Endothelial cell (in vitro differentiated cells): ENCODE data around the gene ACKR2. TPM values are rescaled to one million over a fixed set of nuclear protein-coding genes. Genes with fewer than 3 reads are reported as not detected.

Experiments used
- DNase-seq: peaks from one replicate; pipeline ENCODE4 v3.0.0; 2021; ENCODE audit warnings: low spot score
- H3K27ac Mint-ChIP-seq: one replicate; pipeline ENCODE4 v1.8.0; 2021; ENCODE audit warnings: mixed read lengths, inconsistent platforms; ENCODE audit not compliant: unreplicated experiment
- H3K27me3 Mint-ChIP-seq: one replicate; pipeline ENCODE4 v1.8.0; 2021; ENCODE audit warnings: mild to moderate bottlenecking, moderate library complexity, mixed read lengths, inconsistent platforms; ENCODE audit not compliant: unreplicated experiment
- H3K36me3 Mint-ChIP-seq: one replicate; pipeline ENCODE4 v1.8.0; 2021; ENCODE audit warnings: mild to moderate bottlenecking, low read depth, mixed read lengths, inconsistent platforms; ENCODE audit not compliant: unreplicated experiment
- H3K4me1 Mint-ChIP-seq: one replicate; pipeline ENCODE4 v1.8.0; 2021; ENCODE audit warnings: mild to moderate bottlenecking, mixed read lengths, inconsistent platforms; ENCODE audit not compliant: unreplicated experiment
- H3K4me3 Mint-ChIP-seq: one replicate; pipeline ENCODE4 v1.8.0; 2021; ENCODE audit warnings: mild to moderate bottlenecking, mixed read lengths, inconsistent platforms; ENCODE audit not compliant: unreplicated experiment
- H3K9me3 Mint-ChIP-seq: one replicate; pipeline ENCODE4 v1.8.0; 2021; ENCODE audit warnings: mixed read lengths, inconsistent platforms; ENCODE audit not compliant: unreplicated experiment
- CTCF ChIP-seq: fragments of 200-600 bp; sonication (generic); IDR thresholded peaks from one replicate; pipeline ENCODE4 v1.5.0; 2021; ENCODE audit warnings: antibody characterized with exemption; ENCODE audit not compliant: unreplicated experiment
- total RNA-seq: library from RNA; stranded (reverse); fragmentation: NEBNext Ultra II Directional; extraction: Animal tissue kit (Norgen Biotek cat#: 25700); gene quantifications from one replicate; pipeline ENCODE4 v1.2.1, GENCODE V29; 2021; ENCODE audit not compliant: unreplicated experiment

Gene ACKR2
- total RNA-seq, 1 donor from 2014 or later: 3.8 TPM

- DNase-seq: no peak
- Mint-ChIP-seq H3K27me3 (peaks cover 7% of the 10 kb centered on the region), H3K27ac (no peak overlapping the region), H3K36me3 (peaks cover 11% of the 10 kb centered on the region), H3K4me1 (peaks cover 25% of the 10 kb centered on the region), H3K4me3 (no peak overlapping the region), H3K9me3 (no peaks in the 10 kb centered on the region)
- TF ChIP-seq CTCF: no peak
Measured at GRCh38 chr3:42801048-42801620, 8.1 kb upstream of the ACKR2 start.

GRCh38 chr3:42801784-42802183 is 7.5 kb upstream of the ACKR2 start:
- DNase-seq: no peak
- no peak for TF ChIP-seq CTCF
- Mint-ChIP-seq H3K4me3 (no peak overlapping the region), H3K9me3 (no peaks in the 10 kb centered on the region), H3K27me3 (peaks cover 7% of the 10 kb centered on the region), H3K27ac (no peak overlapping the region), H3K4me1 (peaks cover 25% of the 10 kb centered on the region), H3K36me3 (peaks cover 11% of the 10 kb centered on the region)

GRCh38 chr3:42802876-42803413 is 6.3 kb upstream of the ACKR2 start:
- no peaks in the 10 kb centered on the region for H3K9me3 Mint-ChIP-seq

GRCh38 chr3:42803414-42804105 is 5.7 kb upstream of the ACKR2 start:
- peak; percentile 42 for DNase-seq
- no peak for TF ChIP-seq CTCF
- peaks cover 7% of the 10 kb centered on the region for H3K27me3 Mint-ChIP-seq
- H3K4me3 Mint-ChIP-seq: peak overlapping the region; percentile 99
- H3K36me3 Mint-ChIP-seq: peaks cover 11% of the 10 kb centered on the region
- H3K9me3 Mint-ChIP-seq: no peaks in the 10 kb centered on the region
- peak overlapping the region; percentile 99 for H3K27ac Mint-ChIP-seq
- peaks cover 25% of the 10 kb centered on the region for H3K4me1 Mint-ChIP-seq

More at GRCh38 chr3:42802876-42803413, 6.3 kb upstream of the ACKR2 start:
- Mint-ChIP-seq H3K27me3 (peaks cover 7% of the 10 kb centered on the region), H3K27ac (peak overlapping the region; percentile 99), H3K36me3 (peaks cover 11% of the 10 kb centered on the region), H3K4me3 (peak overlapping the region; percentile 99), H3K4me1 (peaks cover 25% of the 10 kb centered on the region)
- TF ChIP-seq CTCF: no peak
- no peak for DNase-seq
